ENCODE data around the gene ARHGAP45. TPM values are rescaled to one million over a fixed set of nuclear protein-coding genes. Genes with fewer than 3 reads are reported as not detected.

The ARHGAP45 gene
- total and polyA plus RNA-seq, 4 donors = 3.3 to 27.5 (median 9.7) TPM

GRCh38 chr19:1109697-1110671, 43.0 kb downstream of the ARHGAP45 start:
- 94% methylated on average over 54 of the region's 54 CpGs for WGBS
- Histone ChIP-seq H3K4me3 (ENCODE audit: low read depth in 1 of 3, low read length in 3 of 3) (no peak overlapping the region), H3K36me3 (ENCODE audit: control insufficient read depth in 4 of 4, insufficient read depth in 3 of 4, low read depth in 1 of 4, low read length in 3 of 4) (peaks cover 6 to 46% (median 29%) of the 10 kb centered on the region in 4 donors), H3K4me1 (ENCODE audit: control insufficient read depth in 4 of 4, insufficient read depth in 4 of 4, low read length in 3 of 4) (peaks cover 8 to 30% (median 26%) of the 10 kb centered on the region in 4 donors), H3K9ac (ENCODE audit: low read depth in 1 of 2, low read length in 2 of 2) (no peak overlapping the region), H3K9me3 (ENCODE audit: control insufficient read depth in 4 of 4, low read length in 3 of 4) (no peaks in the 10 kb centered on the region), H3K27ac (ENCODE audit: low read depth in 1 of 2, low read length in 2 of 2) (no peak overlapping the region), H3K27me3 (ENCODE audit: control insufficient read depth in 4 of 4, insufficient read depth in 4 of 4, low read length in 3 of 4) (no peaks in the 10 kb centered on the region)
- DNase-seq (ENCODE audit: low spot score) = no peak
- TF ChIP-seq REST (IDR thresholded peaks at IDR 0.05) (no peak), FOXA2 (IDR thresholded peaks at IDR 0.05) (no peak), YY1 (IDR thresholded peaks at IDR 0.05) (no peak), GABPA (IDR thresholded peaks at IDR 0.05 in 1 of 2, conservative IDR thresholded peaks at IDR 0.05 in 1 of 2) (no peak), ATF3 (IDR thresholded peaks at IDR 0.05) (no peak)

DNA sequence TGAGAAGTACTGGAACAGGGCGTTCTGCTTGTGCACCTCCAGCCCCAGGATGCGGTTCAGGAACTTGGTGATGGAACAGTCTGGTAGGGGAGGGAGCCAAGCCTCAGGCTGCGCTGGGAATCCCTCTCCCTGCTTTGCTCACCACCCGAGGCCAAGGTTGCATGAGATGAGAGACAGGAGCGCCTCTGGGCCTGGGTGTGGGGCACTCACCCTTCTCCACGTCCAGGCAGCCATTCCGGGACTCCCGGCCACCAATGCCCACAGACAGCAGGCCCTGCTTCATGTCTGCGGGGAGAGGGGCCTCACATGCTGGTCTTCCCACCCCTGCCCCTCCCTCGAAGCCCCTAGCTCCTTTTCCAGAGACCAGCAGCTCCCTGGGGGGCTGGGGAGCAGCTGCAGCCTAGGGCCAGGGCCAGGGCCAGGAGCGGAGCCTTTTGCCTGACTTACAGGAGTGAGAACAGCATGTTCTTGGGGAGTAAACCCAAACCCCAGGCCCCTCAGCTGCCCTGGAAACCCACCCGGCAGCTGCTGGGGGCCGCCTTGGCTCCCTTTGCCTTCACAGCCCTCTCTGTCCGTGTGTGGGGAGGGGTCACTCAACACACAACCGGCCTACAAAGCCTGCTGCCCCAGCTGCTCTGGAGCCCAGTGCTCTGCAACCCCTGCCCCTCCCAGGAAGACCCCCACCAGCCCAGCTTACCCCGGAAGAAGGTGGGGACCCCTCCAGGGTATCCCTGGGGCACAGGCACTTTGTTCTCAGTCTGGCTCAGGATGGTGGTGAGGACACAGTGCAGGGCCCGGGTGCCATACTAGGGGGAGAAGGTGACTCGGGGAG, 44.1 kb downstream of the ARHGAP45 start:
- whole genome bisulfite sequencing = 84% methylated on average over 18 of the region's 18 CpGs
- TF ChIP-seq EGR1 (IDR thresholded peaks at IDR 0.05; ENCODE audit: low read depth in 2 of 2) = no peak
- TF ChIP-seq ATF3 (IDR thresholded peaks at IDR 0.05) = no peak
- TF ChIP-seq GABPA (IDR thresholded peaks at IDR 0.05 in 1 of 2, conservative IDR thresholded peaks at IDR 0.05 in 1 of 2) = no peak
- TF ChIP-seq JUND (IDR thresholded peaks at IDR 0.05) = no peak
- TF ChIP-seq SP1 (IDR thresholded peaks at IDR 0.05) = no peak
- no peak for TF ChIP-seq CTCF (IDR thresholded peaks at IDR 0.05; ENCODE audit: low read depth, low read length, missing input control)
- TF ChIP-seq YY1 (IDR thresholded peaks at IDR 0.05) = no peak
- TF ChIP-seq HNF4A (conservative IDR thresholded peaks at IDR 0.05) = no peak
- no peak for TF ChIP-seq FOXA2 (IDR thresholded peaks at IDR 0.05)
- no peak for TF ChIP-seq RAD21 (IDR thresholded peaks at IDR 0.05)
- TF ChIP-seq NR2F2 (IDR thresholded peaks at IDR 0.05) = no peak
- TF ChIP-seq FOXA1 (IDR thresholded peaks at IDR 0.05) = no peak
- no peak for TF ChIP-seq MAX (IDR thresholded peaks at IDR 0.05)
- no peak for TF ChIP-seq RXRA (IDR thresholded peaks at IDR 0.05)
- TF ChIP-seq, protein P1, sequence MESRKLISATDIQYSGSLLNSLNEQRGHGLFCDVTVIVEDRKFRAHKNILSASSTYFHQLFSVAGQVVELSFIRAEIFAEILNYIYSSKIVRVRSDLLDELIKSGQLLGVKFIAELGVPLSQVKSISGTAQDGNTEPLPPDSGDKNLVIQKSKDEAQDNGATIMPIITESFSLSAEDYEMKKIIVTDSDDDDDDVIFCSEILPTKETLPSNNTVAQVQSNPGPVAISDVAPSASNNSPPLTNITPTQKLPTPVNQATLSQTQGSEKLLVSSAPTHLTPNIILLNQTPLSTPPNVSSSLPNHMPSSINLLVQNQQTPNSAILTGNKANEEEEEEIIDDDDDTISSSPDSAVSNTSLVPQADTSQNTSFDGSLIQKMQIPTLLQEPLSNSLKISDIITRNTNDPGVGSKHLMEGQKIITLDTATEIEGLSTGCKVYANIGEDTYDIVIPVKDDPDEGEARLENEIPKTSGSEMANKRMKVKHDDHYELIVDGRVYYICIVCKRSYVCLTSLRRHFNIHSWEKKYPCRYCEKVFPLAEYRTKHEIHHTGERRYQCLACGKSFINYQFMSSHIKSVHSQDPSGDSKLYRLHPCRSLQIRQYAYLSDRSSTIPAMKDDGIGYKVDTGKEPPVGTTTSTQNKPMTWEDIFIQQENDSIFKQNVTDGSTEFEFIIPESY (IDR thresholded peaks at IDR 0.05) = no peak
- Histone ChIP-seq H3K36me3 (ENCODE audit: control insufficient read depth in 4 of 4, insufficient read depth in 3 of 4, low read depth in 1 of 4, low read length in 3 of 4) (peaks cover 6 to 46% (median 31%) of the 10 kb centered on the region in 4 donors), H3K27ac (ENCODE audit: low read depth in 1 of 2, low read length in 2 of 2) (no peak overlapping the region), H3K27me3 (ENCODE audit: control insufficient read depth in 4 of 4, insufficient read depth in 4 of 4, low read length in 3 of 4) (no peaks in the 10 kb centered on the region), H3K9ac (ENCODE audit: low read depth in 1 of 2, low read length in 2 of 2) (no peak overlapping the region), H3K4me3 (ENCODE audit: low read depth in 1 of 3, low read length in 3 of 3) (no peak overlapping the region), H3K4me1 (ENCODE audit: control insufficient read depth in 4 of 4, insufficient read depth in 4 of 4, low read length in 3 of 4) (peaks cover 8 to 23% (median 19%) of the 10 kb centered on the region in 4 donors), H3K9me3 (ENCODE audit: control insufficient read depth in 4 of 4, low read length in 3 of 4) (no peaks in the 10 kb centered on the region)
- DNase-seq (ENCODE audit: low spot score) = no peak
